Sigmoid colon (tissue), 4 donors: ENCODE results near the gene NRXN3.

ENCODE experiments used
- EP300 ChIP-seq, 4 donors: sonication (generic); formaldehyde crosslinking; IDR thresholded peaks; one replicate each; pipeline ENCODE4 v1.6.1; 2017; ENCODE audit warnings: antibody characterized with exemption in 4 of 4
- POLR2AphosphoS5 ChIP-seq, 4 donors: sonication (generic); formaldehyde crosslinking; IDR thresholded peaks; one replicate each; pipeline ENCODE4 v1.6.1; 2017; ENCODE audit warnings: antibody characterized with exemption in 4 of 4
- TF ChIP-seq, protein P1 (sequence below), 4 experiments: fragments of 450-650 bp in 3 of 4; fragments of 200-600 bp in 1 of 4; IDR thresholded peaks; one replicate each; pipeline ENCODE4 v1.5.1; 2016 to 2019; ENCODE audit warnings: antibody characterized with exemption in 4 of 4, mild to moderate bottlenecking in 3 of 4, moderate library complexity in 2 of 4

DNA sequence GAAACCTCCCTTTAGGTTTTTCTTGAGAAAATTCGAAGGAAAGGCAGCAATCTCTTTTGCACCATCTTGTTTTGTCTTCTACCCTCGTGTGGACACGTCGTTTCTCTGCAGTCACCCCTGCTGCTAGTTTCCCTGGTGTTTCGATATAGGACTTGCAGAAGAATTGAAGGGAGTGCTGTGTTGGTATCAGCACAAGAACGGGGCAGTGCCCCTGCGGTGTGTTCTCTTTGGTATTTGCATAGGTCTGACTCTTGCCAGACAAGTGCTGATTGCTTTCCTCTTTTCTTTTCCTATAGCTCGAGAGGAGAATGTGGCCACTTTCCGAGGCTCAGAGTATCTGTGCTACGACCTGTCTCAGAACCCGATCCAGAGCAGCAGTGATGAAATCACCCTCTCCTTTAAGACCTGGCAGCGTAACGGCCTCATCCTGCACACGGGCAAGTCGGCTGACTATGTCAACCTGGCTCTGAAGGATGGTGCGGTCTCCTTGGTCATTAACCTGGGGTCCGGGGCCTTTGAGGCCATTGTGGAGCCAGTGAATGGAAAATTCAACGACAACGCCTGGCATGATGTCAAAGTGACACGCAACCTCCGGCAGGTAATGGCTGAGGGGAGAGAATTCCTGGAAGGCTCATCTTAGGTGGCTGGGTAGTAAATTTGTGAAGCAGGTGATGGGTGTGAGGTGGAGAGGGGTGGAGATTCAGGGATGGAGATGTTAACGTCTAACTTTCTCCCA, 474.8 kb downstream of the NRXN3 start:
- TF ChIP-seq, protein P1, sequence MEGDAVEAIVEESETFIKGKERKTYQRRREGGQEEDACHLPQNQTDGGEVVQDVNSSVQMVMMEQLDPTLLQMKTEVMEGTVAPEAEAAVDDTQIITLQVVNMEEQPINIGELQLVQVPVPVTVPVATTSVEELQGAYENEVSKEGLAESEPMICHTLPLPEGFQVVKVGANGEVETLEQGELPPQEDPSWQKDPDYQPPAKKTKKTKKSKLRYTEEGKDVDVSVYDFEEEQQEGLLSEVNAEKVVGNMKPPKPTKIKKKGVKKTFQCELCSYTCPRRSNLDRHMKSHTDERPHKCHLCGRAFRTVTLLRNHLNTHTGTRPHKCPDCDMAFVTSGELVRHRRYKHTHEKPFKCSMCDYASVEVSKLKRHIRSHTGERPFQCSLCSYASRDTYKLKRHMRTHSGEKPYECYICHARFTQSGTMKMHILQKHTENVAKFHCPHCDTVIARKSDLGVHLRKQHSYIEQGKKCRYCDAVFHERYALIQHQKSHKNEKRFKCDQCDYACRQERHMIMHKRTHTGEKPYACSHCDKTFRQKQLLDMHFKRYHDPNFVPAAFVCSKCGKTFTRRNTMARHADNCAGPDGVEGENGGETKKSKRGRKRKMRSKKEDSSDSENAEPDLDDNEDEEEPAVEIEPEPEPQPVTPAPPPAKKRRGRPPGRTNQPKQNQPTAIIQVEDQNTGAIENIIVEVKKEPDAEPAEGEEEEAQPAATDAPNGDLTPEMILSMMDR (IDR thresholded peaks at IDR 0.05) = no peak
- no peak for TF ChIP-seq POLR2AphosphoS5 (IDR thresholded peaks at IDR 0.05)
- no peak for TF ChIP-seq EP300 (IDR thresholded peaks at IDR 0.05)
